ENCODE results near the gene MAP3K2.

Gene MAP3K2, protein sequence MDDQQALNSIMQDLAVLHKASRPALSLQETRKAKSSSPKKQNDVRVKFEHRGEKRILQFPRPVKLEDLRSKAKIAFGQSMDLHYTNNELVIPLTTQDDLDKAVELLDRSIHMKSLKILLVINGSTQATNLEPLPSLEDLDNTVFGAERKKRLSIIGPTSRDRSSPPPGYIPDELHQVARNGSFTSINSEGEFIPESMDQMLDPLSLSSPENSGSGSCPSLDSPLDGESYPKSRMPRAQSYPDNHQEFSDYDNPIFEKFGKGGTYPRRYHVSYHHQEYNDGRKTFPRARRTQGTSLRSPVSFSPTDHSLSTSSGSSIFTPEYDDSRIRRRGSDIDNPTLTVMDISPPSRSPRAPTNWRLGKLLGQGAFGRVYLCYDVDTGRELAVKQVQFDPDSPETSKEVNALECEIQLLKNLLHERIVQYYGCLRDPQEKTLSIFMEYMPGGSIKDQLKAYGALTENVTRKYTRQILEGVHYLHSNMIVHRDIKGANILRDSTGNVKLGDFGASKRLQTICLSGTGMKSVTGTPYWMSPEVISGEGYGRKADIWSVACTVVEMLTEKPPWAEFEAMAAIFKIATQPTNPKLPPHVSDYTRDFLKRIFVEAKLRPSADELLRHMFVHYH

GRCh38 chr2:127387655-127388422 lies at the start of gene MAP3K2:
MAP3K2 (minus strand) TSS chr2:127387975; CDS start chr2:127343129, 44,846 bp downstream.
- DNase-seq, result peak; percentile 91 to 93

DNA sequence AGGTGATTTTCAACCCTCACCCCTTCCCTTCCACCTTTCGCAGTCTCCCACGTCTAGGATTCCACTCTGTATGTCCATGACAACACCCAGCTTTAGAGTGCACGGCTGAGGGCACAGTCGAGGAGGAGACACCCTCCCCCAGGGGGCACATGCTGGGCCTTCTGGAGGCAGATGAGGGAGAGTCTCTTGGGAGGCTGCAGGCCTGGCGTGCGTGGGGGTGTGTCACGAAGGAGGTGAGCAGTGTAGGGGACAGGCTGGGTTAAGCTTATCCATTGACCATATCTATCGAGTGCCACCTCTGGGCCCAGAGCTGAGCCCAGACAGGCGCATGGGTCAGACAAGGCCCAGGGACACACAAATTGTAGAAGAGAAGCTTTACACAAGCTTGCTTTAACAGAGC lies 49.3 kb upstream of the MAP3K2 start:
- no peak for DNase-seq

DNA sequence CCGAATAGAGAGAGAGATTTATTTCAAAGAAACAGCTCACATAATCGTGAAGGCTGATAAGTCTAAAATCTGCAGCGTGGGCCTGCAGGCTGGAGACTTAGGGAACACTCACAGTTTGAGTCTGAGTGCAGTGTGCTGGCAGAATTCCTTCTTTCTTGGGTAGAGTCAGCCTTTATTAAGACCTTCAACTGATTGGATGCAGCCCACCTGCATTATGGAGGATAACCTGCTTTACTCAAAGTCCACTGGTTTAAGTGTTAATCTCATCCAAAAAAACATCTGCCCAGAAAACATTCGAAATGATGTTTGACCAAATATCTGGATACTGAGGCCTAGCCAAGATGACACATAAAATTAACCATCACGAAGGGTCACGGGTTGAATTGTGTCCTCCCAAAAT lies 46.7 kb upstream of the MAP3K2 start:
- DNase-seq, result no peak

DNA sequence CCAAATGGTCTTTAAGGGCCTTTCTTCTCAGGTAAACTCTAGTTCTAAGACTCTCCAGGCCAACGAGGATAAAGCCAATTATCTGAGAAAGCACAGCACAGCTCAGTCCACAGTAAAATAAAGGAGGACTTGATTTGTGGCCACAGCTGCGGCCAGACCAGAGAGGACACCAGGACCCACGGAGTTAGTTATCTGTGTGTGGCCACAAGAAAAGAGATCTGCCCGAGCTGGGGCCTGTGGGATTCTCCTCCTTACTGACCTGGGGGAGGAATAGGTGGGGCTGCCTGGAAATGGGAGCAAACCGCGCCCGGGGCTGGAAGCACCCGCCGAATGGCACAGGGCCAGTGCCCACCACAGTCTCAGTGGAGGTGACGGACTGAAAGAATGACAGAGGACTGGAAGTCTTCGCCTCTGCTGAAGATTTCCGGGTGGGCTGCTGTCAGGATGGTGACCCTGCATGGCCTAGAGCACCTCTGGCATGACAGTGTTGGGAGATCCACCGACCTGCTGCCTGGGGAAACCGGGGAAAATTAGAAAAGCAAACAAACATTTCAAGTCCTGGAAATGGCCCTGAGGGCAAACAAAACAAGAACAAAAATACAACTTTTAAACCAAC lies 43.7 kb upstream of the MAP3K2 start:
- DNase-seq, result no peak

DNA sequence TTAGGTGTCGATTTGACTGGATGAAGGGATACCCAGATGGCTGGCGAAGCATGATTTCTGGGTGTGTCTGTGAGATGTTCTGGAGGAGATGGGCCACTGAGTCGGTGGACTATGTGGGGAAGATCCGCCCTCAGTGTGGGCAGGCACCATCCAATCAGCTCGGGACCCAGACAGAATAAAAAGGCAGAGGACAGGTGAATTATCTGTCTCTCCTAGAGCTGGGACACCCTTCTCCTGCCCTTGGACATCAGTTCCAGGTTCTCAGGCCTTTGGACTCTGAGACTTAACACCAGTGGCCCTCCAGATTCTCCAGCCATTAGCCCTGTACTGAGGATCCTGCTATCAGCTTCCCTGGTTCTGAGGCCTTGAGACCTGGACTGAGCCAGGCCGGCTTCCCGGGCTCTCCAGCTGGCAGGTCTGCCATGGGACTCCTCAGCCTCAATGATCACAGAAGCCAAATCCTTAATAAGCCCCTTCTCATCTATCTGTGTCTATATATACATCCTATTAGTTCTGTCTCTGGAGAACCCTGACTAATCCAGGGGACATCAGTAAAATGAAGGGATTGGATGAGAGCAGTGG lies 42.2 kb upstream of the MAP3K2 start:
- DNase-seq, result no peak

DNA sequence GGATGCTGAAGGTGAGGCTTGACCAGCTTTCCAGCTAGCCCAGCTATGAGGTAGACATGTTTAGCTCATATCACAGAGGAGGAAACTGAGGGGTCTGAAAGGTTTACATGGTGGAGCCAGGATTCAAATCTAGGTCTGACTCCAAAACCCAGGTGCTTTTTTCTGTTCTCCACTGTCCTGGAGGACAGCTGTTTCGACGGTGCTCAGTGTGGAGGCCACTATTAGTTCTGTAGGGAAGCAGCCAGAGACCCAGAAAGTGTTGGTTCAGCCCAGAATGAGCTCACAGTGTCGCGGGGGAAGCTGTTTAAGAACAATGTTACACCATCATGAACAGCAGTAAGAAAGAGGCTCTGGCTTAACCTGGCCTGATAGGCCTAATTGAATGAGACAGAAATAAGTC lies 41.5 kb upstream of the MAP3K2 start:
- DNase-seq, result no peak

DNA sequence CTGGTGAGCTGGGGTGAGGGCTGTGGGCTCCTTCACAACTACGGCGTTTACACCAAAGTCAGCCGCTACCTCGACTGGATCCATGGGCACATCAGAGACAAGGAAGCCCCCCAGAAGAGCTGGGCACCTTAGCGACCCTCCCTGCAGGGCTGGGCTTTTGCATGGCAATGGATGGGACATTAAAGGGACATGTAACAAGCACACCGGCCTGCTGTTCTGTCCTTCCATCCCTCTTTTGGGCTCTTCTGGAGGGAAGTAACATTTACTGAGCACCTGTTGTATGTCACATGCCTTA lies 41.0 kb upstream of the MAP3K2 start:
- DNase-seq, result no peak

- no peak for DNase-seq
These were observed 40.5 kb upstream of the MAP3K2 start for GRCh38 chr2:127428057-127428814.

GRCh38 chr2:127427376-127428056 lies 39.7 kb upstream of the MAP3K2 start:
- DNase-seq, result no peak

- DNase-seq, result no peak
These were observed 39.0 kb upstream of the MAP3K2 start for GRCh38 chr2:127426501-127427354.

GRCh38 chr2:127425540-127426490 lies 38.0 kb upstream of the MAP3K2 start:
- no peak for DNase-seq

GRCh38 chr2:127424598-127425520 lies 37.1 kb upstream of the MAP3K2 start:
- DNase-seq, result no peak

GRCh38 chr2:127423880-127424279 lies 36.1 kb upstream of the MAP3K2 start:
- DNase-seq, result no peak

DNA sequence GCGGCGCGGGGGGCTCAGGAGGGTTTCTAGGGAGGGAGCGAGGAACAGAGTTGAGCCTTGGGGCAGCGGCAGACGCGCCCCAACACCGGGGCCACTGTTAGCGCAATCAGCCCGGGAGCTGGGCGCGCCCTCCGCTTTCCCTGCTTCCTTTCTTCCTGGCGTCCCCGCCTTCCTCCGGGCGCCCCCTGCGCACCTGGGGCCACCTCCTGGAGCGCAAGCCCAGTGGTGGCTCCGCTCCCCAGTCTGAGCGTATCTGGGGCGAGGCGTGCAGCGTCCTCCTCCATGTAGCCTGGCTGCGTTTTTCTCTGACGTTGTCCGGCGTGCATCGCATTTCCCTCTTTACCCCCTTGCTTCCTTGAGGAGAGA lies 35.7 kb upstream of the MAP3K2 start:
- DNase-seq, result peak; percentile 20 to 68

DNA sequence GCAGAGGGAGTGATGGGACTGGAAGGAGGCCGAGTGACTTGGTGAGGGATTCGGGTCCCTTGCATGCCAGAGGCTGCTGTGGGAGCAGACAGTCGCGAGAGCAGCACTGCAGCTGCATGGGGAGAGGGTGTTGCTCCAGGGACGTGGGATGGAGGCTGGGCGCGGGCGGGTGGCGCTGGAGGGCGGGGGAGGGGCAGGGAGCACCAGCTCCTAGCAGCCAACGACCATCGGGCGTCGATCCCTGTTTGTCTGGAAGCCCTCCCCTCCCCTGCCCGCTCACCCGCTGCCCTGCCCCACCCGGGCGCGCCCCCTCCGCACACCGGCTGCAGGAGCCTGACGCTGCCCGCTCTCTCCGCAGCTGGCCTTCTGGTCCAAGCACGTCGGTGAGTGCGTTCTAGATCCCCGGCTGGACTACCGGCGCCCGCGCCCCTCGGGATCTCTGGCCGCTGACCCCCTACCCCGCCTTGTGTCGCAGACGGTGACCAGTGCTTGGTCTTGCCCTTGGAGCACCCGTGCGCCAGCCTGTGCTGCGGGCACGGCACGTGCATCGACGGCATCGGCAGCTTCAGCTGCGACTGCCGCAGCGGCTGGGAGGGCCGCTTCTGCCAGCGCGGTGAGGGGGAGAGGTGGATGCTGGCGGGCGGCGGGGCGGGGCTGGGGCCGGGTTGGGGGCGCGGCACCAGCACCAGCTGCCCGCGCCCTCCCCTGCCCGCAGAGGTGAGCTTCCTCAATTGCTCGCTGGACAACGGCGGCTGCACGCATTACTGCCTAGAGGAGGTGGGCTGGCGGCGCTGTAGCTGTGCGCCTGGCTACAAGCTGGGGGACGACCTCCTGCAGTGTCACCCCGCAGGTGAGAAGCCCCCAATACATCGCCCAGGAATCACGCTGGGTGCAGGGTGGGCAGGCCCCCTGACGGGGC lies 35.0 kb upstream of the MAP3K2 start:
- DNase-seq, result peak; percentile 37 to 45

DNA sequence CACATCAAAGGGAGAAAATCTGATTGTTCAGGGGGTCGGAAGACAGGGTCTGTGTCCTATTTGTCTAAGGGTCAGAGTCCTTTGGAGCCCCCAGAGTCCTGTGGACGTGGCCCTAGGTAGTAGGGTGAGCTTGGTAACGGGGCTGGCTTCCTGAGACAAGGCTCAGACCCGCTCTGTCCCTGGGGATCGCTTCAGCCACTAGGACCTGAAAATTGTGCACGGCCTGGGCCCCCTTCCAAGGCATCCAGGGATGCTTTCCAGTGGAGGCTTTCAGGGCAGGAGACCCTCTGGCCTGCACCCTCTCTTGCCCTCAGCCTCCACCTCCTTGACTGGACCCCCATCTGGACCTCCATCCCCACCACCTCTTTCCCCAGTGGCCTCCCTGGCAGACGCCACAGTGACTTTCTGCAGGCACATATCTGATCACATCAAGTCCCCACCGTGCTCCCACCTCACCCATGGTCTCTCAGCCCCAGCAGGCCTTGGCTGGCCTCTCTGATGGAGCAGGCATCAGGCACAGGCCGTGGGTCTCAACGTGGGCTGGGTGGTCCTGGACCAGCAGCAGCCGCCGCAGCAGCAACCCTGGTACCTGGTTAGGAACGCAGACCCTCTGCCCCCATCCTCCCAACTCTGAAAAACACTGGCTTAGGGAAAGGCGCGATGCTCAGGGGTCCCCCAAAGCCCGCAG lies 34.2 kb upstream of the MAP3K2 start:
- DNase-seq, result no peak
